Femur (tissue), 1 donor: ENCODE results near the gene CDAN1.
A peak's percentile ranks its signal among the peaks of the same experiment; 100 is the strongest.
"Not testable (repeated sequence)": the region's sequence is repeated elsewhere in the genome, so short reads cannot be mapped to it uniquely, and the experiment has no call there.

Source experiments
- DNase-seq: peaks from one replicate; pipeline ENCODE4 v3.0.0-alpha.2; 2017

The CDAN1 gene

GRCh38 chr15:42707068-42707467, 29.9 kb downstream of the CDAN1 start:
- no peak for DNase-seq

- no peak for DNase-seq
These were observed 31.6 kb downstream of the CDAN1 start for GRCh38 chr15:42705336-42705735.

GRCh38 chr15:42704492-42704926, 32.4 kb downstream of the CDAN1 start:
- DNase-seq: peak; percentile 57

DNA sequence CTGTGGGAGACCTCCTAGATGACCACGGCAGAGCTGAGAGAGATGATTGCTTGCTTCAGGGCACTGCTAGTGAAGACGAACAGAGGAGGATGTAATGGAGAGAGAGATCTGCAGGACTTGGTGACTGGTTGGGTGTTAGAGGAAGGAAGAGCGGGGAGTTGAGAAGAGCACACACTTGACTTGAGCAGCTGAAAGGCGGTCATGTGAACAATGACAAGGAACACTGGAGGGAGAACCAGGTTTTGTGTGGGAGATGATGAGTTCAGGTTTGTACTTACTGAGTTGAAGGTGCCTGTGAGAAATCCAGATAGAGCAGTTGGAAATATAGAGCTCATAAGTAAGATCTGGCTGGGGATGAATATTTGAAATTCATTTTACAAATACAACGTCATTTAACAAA, 40.3 kb downstream of the CDAN1 start:
- DNase-seq: no peak

GRCh38 chr15:42695527-42696071, 41.3 kb downstream of the CDAN1 start:
- no peak for DNase-seq

- DNase-seq: no peak
These were observed 42.5 kb downstream of the CDAN1 start for GRCh38 chr15:42694398-42694797.

DNA sequence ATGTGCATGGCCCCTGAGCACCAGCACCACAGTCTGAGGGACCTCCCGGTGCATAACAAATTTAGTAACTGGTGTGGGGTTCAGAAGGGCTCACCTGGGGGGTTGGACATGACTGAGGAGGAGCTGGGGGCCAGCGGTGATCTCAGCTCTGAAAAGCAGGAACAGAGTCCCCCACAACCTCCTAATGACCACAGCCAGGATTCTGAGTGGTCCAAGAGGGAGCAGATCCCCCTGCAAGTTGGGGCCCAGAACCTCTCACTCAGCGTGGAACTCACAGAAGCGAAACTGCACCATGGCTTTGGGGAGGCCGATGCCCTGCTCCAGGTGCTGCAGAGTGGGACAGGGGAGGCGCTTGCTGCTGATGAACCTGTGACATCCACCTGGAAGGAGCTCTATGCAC, 43.0 kb downstream of the CDAN1 start:
- DNase-seq: no peak

GRCh38 chr15:42693496-42693895, 43.4 kb downstream of the CDAN1 start:
- DNase-seq: no peak

- no peak for DNase-seq
These were observed 43.9 kb downstream of the CDAN1 start for GRCh38 chr15:42692997-42693396.

- no peak for DNase-seq
These were observed 44.4 kb downstream of the CDAN1 start for GRCh38 chr15:42692536-42692935.

- no peak for DNase-seq
These were observed 45.2 kb downstream of the CDAN1 start for GRCh38 chr15:42691770-42692169.

- no peak for DNase-seq
These were observed 45.6 kb downstream of the CDAN1 start for GRCh38 chr15:42691308-42691707.

DNA sequence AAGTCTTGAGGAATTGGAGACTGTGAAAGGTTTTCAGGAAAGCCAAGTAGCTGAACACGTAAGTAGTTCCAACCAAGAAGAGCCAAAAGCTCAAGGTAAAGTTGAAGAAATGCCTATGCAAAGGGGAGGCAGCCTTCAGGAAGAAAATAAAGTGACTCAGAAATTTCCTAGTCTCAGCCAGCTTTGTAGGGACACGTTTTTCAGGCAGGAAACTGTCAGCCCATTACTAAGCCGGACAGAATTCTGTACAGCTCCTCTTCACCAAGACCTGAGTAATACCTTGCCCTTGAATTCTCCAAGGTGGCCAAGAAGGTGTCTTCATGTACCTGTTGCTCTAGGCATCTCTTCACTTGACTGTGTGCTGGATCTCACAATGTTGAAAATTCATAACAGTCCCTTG, 48.6 kb downstream of the CDAN1 start:
- no peak for DNase-seq

- DNase-seq: no peak
These were observed 49.2 kb downstream of the CDAN1 start for GRCh38 chr15:42687740-42688139.

GRCh38 chr15:42686281-42686680, 50.6 kb downstream of the CDAN1 start:
- DNase-seq: no peak

DNA sequence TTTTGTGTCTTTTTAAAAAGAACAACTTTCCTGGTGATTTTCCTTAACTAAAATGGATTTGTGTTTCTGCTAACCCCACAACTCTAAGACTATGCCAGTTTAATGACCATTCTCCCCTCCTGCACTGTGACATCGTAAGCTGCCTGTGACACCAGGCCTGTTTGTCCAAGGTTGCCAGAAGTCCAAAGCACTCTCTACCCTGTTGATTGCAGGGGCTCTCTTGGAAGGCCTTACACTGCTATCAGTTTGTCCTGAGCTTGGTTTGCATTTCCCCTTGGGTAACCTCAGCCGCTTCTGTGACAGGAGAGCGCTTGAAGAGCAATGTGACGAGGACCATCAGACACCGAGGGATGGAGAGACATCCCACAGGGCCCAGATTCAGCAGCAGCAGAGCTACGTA, 55.8 kb downstream of the CDAN1 start:
- no peak for DNase-seq

DNA sequence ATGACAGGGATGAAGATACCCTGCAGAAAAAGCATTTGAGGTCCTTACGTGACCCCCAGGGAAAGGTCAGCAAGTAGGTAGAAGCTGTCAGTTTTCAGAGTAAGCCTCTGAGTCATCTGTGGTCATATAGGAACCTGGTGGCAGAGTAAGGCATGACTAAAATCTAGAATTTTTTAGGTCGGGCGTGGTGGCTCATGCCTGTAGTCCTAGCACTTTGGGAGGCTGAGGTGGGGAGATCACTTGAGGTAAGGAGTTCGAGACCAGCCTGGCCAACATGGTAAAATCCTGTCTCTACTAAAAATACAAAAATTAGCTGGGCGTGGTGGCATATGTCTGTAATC, 56.8 kb downstream of the CDAN1 start:
- DNase-seq: not testable (repeated sequence)

DNA sequence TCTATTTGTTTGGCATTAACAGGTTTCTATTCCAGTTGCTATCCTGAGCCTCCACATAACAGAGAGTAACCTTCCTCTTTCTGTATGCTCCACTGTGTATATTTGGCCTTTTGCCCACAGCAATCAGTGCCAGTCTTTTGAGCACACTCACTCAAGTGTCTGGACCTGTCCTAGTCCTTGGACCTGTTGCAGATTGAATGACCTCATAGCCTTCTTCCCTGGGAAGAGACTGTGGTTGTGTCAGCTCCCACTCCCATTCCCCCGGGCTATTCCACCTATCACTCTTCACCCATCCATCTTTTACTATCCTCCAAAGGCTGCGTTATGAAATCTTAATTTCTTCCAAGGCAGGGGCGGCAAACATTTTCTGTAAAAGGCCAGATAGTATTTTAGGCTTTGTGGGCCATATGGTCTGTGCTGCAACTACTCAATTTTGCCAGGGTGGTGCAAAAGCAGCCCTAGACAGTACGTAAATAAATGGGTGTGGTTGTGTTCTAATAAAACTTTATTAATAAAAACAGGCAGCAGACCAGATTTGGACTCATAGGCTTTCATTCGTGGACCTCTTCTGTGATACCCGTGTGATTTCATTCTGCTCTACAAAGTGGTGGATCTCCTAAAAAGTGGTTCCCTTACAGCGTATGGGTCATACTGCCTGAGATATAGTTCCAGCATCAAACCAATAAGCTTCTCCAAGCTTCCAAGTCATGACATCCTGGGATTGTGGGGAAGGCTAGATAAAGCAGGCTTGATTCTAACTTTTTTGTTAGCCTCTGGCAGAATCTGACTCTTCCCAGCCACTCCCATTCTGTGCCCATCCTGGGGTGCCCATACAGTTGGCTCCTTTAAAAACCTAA, 57.4 kb downstream of the CDAN1 start:
- no peak for DNase-seq

GRCh38 chr15:42675021-42675420, 61.9 kb downstream of the CDAN1 start:
- DNase-seq: no peak

GRCh38 chr15:42674472-42674871, 62.5 kb downstream of the CDAN1 start:
- no peak for DNase-seq
